Adrenal gland (tissue), 12 donors: ENCODE results near the gene CHRM5. TPM values are rescaled to one million over a fixed set of nuclear protein-coding genes. Genes with fewer than 3 reads are reported as not detected.

Experiments used
- DNase-seq, 7 donors: peaks; one replicate each; pipeline ENCODE4 v3.0.0-alpha.2; 2019 to 2020
- H3K27ac ChIP-seq, 5 donors: fragments of 200-600 bp; sonication (generic) in 4 of 5; 1 replicate in 3 of 5; 2 replicates in 2 of 5; pipeline versions ENCODE4 v1.5.1 to v1.8.0; 2016 to 2020; ENCODE audit warnings: mild to moderate bottlenecking in 1 of 5
- H3K27me3 ChIP-seq: fragments of 200-600 bp; 2 replicates; pipeline ENCODE4 v1.8.0; 2021
- H3K36me3 ChIP-seq, 2 donors: fragments of 200-600 bp; replicated peaks in 1 of 2; 1 replicate in 1 of 2; 2 replicates in 1 of 2; pipeline versions ENCODE4 v1.5.1 to v1.8.0; 2018 to 2022
- H3K4me1 ChIP-seq, 2 donors: fragments of 200-600 bp; replicated peaks in 1 of 2; 1 replicate in 1 of 2; 2 replicates in 1 of 2; pipeline versions ENCODE4 v1.5.1 to v1.8.0; 2018 to 2021
- H3K4me3 ChIP-seq, 4 donors: fragments of 200-600 bp; sonication (generic) in 3 of 4; one replicate each; pipeline ENCODE4 v1.5.1; 2016 to 2018
- H3K9me3 ChIP-seq, 3 donors: fragments of 200-600 bp; sonication (generic) in 1 of 3; replicated peaks in 1 of 3; 1 replicate in 2 of 3; 2 replicates in 1 of 3; pipeline versions ENCODE4 v1.5.1 to v1.8.0; 2016 to 2021
- POLR2A ChIP-seq, 2 donors: fragments of 450-650 bp; IDR thresholded peaks; one replicate each; pipeline ENCODE4 v1.6.1; 2017; ENCODE audit warnings: antibody characterized with exemption in 2 of 2, mild to moderate bottlenecking in 2 of 2, moderate library complexity in 1 of 2
- WGBS, 4 donors: extraction: QIAGEN DNeasy Blood & Tissue Kit in 2 of 4; methylation state at CpG; one replicate each; pipeline versions ENCODE4 v1.1.5 to v1.1.7; 2013 to 2017; 5-methylcytosine and 5-hydroxymethylcytosine counted together
- intact Hi-C, 2 donors: fragments of 100-400 bp; cut with DNase I; formaldehyde crosslinking; loops; one replicate each; pipeline versions ENCODE4 v1.14.1 to v1.15.0; 2022 to 2023
- polyA plus RNA-seq, 3 donors: library from polyadenylated mRNA; stranded (reverse); fragments of 200-250 nt in 2 of 3; fragments of 350-450 nt in 1 of 3; fragmentation: Illumina TruSeq in 1 of 3; extraction: RNeasy Lipid Tissue Mini Kit (QIAGEN cat#74804) in 1 of 3; gene quantifications; one replicate each; pipeline ENCODE4 v1.2.3, GENCODE V29; 2013 to 2014
- total RNA-seq, 9 donors: library from RNA; depleted of rRNA in 4 of 9; stranded (reverse); fragments of >200 nt in 4 of 9; fragments of 120-200 nt in 1 of 9; fragmentation: NEBNext Ultra II Directional in 1 of 9; extraction: Animal tissue kit (Norgen Biotek cat#: 25700) in 1 of 9; gene quantifications; one replicate each; pipeline versions ENCODE4 v1.1.0 to v1.2.4, GENCODE V29; 2013 to 2023
- TF ChIP-seq, protein P1 (sequence below), 6 experiments: fragments of 450-650 bp in 4 of 6; fragments of 200-600 bp in 2 of 6; sonication (generic) in 1 of 6; IDR thresholded peaks; 1 replicate in 5 of 6; 2 replicates in 1 of 6; pipeline versions ENCODE4 v1.5.1 to v1.8.0; 2016 to 2021; ENCODE audit warnings: antibody characterized with exemption in 6 of 6, mild to moderate bottlenecking in 2 of 6, moderate library complexity in 1 of 6
- donor health status: healthy with polysubstance abuse.
- donor health status: Bipolar disorder and iron deficiency.
- donor health status: DM: yes; HTN: yes; CAD: no.
- donor health status: DM: no; HTN: no; CAD: no.
- donor health status: DM: no; HTN: no; CAD: no.
- donor health status: DM: yes; HTN: yes; CAD: no.

The CHRM5 gene
- total and polyA plus RNA-seq, 12 donors, result under 0.01 to 0.15 TPM; not detected in 10

DNA sequence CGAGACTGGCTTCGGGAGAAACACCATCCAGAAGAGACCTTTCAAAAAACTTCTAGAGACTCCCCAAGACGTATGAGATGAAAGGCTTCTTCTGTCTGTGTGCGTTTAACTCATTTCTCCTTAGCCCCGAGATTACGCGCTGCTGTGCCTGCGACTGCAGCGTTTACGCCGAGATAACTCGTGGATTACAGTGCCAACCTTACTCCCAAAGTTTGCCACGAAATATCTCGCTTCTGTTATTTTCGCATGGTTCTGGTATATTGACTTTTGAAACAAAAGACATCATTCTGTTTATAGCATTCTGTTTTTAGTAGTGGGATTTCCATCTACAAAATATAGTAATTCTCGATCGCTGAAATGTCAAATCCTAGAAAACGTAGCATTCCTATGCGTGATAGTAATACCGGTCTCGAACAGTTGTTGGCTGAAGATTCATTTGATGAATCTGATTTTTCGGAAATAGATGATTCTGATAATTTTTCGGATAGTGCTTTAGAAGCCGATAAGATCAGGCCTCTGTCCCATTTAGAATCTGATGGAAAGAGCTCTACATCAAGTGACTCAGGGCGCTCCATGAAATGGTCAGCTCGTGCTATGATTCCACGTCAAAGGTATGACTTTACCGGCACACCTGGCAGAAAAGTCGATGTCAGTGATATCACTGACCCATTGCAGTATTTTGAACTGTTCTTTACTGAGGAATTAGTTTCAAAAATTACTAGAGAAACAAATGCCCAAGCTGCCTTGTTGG, 134.1 kb downstream of the CHRM5 start:
- Histone ChIP-seq H3K9me3 (no peaks in the 10 kb centered on the region), H3K27ac (peak overlapping the region in 4 of 5 donors; percentile 65 to 94 (median 84)), H3K4me3 (peak overlapping the region; percentile 2 to 78 (median 30)), H3K4me1 (peaks cover 11 to 28% of the 10 kb centered on the region in 2 donors), H3K36me3 (no peaks in the 10 kb centered on the region), H3K27me3 (no peaks in the 10 kb centered on the region)
- TF ChIP-seq POLR2A (IDR thresholded peaks at IDR 0.05), result no peak
- TF ChIP-seq, protein P1, sequence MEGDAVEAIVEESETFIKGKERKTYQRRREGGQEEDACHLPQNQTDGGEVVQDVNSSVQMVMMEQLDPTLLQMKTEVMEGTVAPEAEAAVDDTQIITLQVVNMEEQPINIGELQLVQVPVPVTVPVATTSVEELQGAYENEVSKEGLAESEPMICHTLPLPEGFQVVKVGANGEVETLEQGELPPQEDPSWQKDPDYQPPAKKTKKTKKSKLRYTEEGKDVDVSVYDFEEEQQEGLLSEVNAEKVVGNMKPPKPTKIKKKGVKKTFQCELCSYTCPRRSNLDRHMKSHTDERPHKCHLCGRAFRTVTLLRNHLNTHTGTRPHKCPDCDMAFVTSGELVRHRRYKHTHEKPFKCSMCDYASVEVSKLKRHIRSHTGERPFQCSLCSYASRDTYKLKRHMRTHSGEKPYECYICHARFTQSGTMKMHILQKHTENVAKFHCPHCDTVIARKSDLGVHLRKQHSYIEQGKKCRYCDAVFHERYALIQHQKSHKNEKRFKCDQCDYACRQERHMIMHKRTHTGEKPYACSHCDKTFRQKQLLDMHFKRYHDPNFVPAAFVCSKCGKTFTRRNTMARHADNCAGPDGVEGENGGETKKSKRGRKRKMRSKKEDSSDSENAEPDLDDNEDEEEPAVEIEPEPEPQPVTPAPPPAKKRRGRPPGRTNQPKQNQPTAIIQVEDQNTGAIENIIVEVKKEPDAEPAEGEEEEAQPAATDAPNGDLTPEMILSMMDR (IDR thresholded peaks at IDR 0.05), result peak in 1 of 6 experiments; percentile 3
- 23 to 27% (median 23%) methylated on average over 27 to 29 of the region's 29 CpGs for WGBS, 4 donors
- intact Hi-C loops, result loop anchor here in 1 of 2 donors (10.0 kb wide), 1 partner anchor 112 kb away; the partner anchor contains the start of gene KATNBL1
- no peak for DNase-seq

- TF ChIP-seq, protein P1 (IDR thresholded peaks at IDR 0.05), result no peak
- TF ChIP-seq POLR2A (IDR thresholded peaks at IDR 0.05), result no peak
- intact Hi-C loops, result loop anchor here in 1 of 2 donors (10.0 kb wide), 1 partner anchor 108 kb away; the partner anchor contains the start of gene KATNBL1
- H3K36me3 ChIP-seq, result no peaks in the 10 kb centered on the region
- no peak overlapping the region for H3K27ac ChIP-seq
- H3K4me3 ChIP-seq, result no peak overlapping the region
- no peaks in the 10 kb centered on the region for H3K27me3 ChIP-seq
- DNase-seq, result no peak
- H3K4me1 ChIP-seq, result peaks cover 0 to 6% of the 10 kb centered on the region in 2 donors
- H3K9me3 ChIP-seq, result no peaks in the 10 kb centered on the region
- WGBS, 4 donors, result 98 to 100% (median 100%) methylated on average over 1 of the region's 1 CpG
Measured at GRCh38 chr15:34106423-34106822, 138.1 kb downstream of the CHRM5 start.

- TF ChIP-seq POLR2A (IDR thresholded peaks at IDR 0.05), result no peak
- TF ChIP-seq, protein P1 (IDR thresholded peaks at IDR 0.05), result no peak
- Histone ChIP-seq H3K27ac (no peak overlapping the region), H3K27me3 (peaks cover 1% of the 10 kb centered on the region), H3K36me3 (no peaks in the 10 kb centered on the region), H3K4me1 (peaks cover 0 to 6% of the 10 kb centered on the region in 2 donors), H3K4me3 (no peak overlapping the region), H3K9me3 (no peaks in the 10 kb centered on the region)
- DNase-seq, result no peak
- 82 to 87% (median 85%) methylated on average over 2 of the region's 2 CpGs for WGBS, 4 donors
- intact Hi-C loops, result loop anchor here in 1 of 2 donors (10.0 kb wide), 1 partner anchor 107 kb away; the partner anchor contains the start of gene KATNBL1
Measured at GRCh38 chr15:34107315-34107714, 139.0 kb downstream of the CHRM5 start.

GRCh38 chr15:34109797-34110663, 141.7 kb downstream of the CHRM5 start:
- H3K9me3 ChIP-seq, result no peaks in the 10 kb centered on the region
- TF ChIP-seq, protein P1 (IDR thresholded peaks at IDR 0.05), result peak; percentile 44 to 59 (median 54)
- TF ChIP-seq POLR2A (IDR thresholded peaks at IDR 0.05), result no peak
- intact Hi-C loops, result loop anchor here (5.0 to 10.0 kb wide), 2 partner anchors 102 to 105 kb away; partner anchors contain the start of gene KATNBL1 (in 2 of the 2)
- WGBS, 4 donors, result 49 to 62% (median 58%) methylated on average over 5 of the region's 5 CpGs
- DNase-seq, result peak in 2 of 7 donors; percentile 10 to 11
- peaks cover 5% of the 10 kb centered on the region for H3K27me3 ChIP-seq
- H3K36me3 ChIP-seq, result no peaks in the 10 kb centered on the region
- no peak overlapping the region for H3K4me3 ChIP-seq
- H3K27ac ChIP-seq, result no peak overlapping the region
- no peaks in the 10 kb centered on the region for H3K4me1 ChIP-seq
